Neural progenitor cell (in vitro differentiated cells): ENCODE measurements around the gene GJB6.

Source experiments
- CTCF ChIP-seq: fragments of 200-600 bp; sonication (generic); IDR thresholded peaks from 2 replicates; pipeline ENCODE4 v1.5.1; 2017; ENCODE audit warnings: antibody characterized with exemption, mild to moderate bottlenecking
- EZH2 ChIP-seq: fragments of 200-600 bp; sonication (generic); IDR thresholded peaks from 2 replicates; pipeline ENCODE4 v1.6.1; 2017; ENCODE audit warnings: antibody characterized with exemption, mild to moderate bottlenecking, moderate library complexity
- EZH2phosphoT487 ChIP-seq: fragments of 200-600 bp; sonication (generic); IDR thresholded peaks from 2 replicates; pipeline ENCODE4 v1.6.1; 2017; ENCODE audit warnings: antibody characterized with exemption

- peak; percentile 78 for TF ChIP-seq CTCF
- no peak for TF ChIP-seq EZH2
- no peak for TF ChIP-seq EZH2phosphoT487
Observed at GRCh38 chr13:20182231-20182846, 49.8 kb downstream of the GJB6 start.
